M059J (cell line): ENCODE measurements around the gene APOB. TPM values are rescaled to one million over a fixed set of nuclear protein-coding genes. Genes with fewer than 3 reads are reported as not detected.

Experiments
- DNase-seq: peaks from one replicate; pipeline ENCODE4 v3.0.0-alpha.2; 2012; ENCODE audit warnings: low read depth
- total RNA-seq: library from RNA; depleted of rRNA; stranded (reverse); fragments of >200 nt; shearing (Covaris generic); gene quantifications from 2 replicates; pipeline ENCODE4 v1.2.3, GENCODE V29; 2014

The APOB gene
- total RNA-seq, 1 experiment from 2014 or later, result not detected

DNA sequence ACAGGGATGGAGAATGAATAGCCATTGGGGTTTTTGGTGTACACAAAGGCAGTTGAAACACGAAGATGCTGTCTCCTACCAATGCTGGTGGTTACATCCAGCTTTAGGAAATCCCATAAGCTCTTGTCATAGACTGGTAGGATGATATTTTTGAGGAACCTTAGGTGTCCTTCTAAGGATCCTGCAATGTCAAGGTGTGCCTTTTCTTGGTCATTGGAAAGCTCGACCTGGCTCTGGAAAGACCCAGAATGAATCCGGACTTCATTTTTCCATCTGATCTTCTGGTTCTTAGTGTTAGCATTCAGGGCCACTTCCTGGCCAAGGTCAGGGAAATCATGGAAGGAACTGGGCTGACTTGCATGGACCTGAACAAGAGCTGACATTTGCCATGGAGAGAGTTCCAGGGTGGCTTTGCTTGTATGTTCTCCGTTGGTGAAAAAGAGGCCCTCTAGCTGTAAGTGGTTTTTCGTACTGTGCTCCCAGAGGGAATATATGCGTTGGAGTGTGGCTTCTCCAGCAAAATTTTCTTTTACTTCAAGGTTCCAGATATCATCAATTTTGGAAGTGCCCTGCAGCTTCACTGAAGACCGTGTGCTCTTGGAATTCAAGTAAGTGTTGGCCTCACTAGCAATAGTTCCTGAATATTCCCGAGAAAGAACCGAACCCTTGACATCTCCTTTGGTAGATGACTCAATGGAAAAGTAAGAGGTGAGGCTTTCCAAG is 38.0 kb downstream of the APOB start:
- no peak for DNase-seq

DNA sequence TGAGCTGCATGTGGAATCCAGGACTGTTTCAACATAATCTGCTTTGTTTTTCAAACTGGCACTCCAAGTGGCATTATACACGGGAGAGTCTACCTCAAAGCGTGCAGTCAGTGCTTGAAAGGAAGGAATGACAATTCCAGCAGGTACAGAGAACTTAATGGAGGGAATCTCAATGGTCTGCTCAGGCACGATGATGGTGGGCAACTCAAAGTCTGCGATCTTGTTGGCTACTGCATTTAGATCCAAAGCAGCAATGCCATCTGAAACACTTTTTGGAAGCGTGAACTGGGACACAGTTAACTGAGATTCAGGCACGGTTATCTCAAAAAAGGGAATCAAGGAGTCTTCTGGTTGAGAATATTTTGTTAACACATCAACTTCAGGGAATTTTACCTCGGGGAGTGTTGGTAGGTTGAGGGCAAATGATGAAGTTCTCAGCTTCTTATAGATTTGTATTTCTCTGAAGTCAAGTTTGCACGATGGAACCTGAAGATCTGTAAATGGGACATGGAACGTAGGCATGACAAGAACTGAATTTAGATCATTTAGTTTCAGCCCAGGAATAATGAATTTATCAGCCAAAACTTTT is 38.7 kb downstream of the APOB start:
- DNase-seq, result no peak

DNA sequence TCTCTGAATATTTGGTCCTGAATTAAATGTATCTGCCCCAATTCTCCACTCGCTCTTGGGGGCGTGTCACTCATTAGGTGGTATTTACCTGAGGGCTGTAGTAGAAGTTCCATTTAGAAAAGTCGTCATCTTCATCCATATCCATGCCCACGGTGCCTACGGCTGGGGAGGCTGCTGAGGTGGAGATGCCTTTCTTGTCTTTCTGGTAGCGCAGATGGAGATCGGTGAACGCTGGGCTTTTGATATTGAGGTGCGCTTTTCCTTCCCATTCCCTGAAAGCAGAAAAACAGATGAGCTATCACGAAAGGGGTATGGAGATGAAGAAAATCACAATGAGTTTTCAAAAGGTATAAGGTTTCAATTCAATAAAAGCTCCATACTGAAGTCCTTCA is 39.7 kb downstream of the APOB start:
- no peak for DNase-seq

DNA sequence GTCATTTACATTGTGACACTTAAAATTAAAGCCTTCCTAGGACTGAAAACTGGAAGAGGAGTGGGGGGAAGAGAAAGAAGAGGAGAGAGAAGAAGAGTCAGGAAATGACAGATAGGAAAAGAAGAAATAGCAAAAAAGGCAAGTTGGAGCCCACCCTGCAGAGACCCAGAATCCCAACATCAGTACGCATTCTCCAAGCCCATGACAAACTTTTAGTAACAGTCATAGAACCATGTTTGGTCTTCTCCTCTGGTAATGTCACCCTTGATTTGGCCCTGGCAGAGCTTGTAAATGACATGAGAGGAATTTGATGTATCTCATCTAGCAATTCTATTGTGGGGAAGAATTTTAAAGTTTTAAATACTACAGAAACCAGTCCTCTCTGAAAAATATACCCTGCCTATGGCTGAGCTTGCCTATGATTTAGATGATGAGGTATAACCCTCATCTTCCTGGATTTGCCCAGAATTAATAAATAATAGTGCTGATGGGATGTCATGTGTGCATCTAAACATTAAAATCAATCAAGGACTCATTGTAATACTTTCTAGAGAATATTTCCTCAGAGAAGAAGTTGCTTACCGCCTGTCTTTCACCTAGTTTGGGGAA is 40.2 kb downstream of the APOB start:
- no peak for DNase-seq

DNA sequence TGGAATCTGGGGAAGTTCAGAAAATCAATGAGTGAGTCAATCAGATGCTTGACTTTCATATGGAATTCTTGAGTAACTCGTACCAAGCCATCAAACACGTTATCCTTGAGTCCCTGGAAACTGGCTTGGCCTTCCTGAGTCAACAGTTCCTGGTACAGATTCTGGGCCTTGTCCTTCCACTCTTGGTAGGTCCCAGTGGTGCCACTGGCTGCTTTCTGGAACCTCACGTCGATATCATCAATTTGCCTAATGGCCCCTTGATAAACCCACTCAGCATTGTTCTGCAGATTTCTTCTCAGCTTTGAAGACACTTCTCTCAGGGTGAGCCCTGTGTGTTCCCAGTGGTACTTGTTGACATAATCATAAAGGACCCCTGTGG is 41.1 kb downstream of the APOB start:
- no peak for DNase-seq

DNA sequence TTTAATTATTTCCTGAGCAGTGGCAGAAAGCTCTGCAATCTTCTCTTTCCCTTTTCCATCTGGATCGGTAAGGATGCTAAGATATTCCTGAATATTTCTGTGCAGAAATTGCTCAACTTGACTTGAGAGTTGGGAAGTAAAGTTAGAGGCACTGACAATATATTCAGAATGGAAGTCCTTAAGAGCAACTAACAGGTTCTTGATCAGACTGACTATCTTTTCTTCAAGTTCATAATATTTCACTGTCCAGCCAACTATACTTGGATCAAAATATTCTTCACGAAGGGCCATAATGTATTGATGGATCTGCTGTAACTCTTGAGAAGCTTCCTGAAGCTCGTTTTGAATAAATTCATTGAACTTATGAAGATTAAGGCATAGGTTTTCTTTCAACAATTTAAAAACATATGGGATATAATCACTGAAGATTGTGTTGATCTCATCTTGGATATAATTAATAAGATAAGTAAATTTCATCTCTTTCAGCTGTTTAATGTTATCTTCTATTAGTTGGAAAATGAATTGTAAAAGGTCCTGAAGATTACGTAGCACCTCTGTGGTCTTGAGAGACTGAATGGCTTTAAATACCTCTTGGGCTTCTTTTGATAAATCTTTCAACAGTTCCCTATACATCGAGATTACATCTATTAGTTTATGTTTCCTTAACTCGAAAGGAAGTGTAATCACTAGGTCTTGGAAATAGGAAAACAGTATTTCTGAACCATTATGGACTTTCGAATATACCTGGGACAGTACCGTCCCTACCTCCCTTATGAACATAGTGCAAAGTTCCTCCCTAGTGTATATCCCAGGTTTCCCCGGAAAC is 41.7 kb downstream of the APOB start:
- no peak for DNase-seq

DNA sequence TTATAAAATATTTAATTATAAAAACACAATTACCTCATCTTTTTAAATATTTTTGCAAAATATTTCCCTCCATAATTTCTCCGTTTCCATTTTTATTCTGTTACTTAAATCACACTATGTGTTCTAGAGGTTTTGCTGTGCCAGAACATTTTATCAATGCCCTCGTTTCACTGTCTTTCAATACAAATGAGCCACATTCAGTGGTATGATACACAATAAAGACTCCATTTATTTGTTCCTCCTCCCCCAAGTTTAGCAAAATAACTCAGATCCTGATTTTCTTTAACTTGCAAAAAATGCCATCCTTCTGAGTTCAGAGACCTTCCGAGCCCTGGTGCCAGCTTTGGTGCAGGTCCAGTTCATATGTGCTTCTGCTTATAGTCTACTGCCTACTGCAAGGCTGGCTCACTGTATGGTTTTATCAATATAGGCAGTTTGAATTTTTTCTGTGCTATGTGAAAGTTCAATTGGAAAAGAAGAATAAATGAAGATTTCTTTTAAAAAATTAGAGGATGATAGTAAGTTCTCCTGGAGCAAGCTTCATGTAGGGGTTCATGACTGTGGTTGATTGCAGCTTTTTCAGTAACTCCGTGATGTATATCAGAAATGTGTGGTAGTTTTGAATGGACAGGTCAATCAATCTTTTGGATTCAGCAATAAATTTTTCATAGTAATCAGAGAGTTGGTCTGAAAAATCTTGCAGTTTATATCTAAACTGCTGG is 42.5 kb downstream of the APOB start:
- no peak for DNase-seq

DNA sequence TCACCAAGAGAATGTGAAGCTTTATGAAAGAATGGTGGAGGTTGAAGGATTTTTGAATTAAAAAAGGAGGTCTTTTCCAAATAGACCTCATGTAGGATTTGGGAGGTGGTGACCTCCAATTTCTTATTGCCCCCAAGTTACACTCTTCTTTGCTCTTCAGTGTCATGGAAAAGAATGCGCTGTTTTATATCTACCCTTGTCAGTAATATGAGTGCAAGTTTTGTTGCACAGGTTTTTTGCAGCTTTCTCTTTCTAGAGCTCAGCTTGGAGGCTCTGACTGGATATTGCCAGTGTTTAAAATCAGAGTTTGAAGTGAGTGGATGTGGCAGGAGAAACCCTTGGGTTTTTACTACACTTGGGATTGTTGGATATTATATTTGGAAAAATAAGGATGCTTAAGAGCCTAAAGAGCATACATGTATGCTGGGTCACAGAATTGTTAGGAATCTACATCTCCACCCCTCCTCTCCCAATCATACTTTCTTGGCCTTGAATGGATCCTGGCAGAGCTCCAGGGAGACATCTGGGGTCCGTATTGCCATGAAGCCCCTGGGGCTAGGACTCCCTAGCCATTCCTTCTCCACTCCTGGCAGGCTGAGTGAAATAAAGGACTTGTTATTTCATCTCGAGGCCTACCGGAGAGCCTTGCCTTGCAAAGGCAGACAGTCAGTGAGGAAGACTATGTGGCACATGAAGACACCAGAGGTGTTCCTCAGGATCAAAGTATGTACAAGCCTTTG is 43.8 kb downstream of the APOB start:
- no peak for DNase-seq

DNA sequence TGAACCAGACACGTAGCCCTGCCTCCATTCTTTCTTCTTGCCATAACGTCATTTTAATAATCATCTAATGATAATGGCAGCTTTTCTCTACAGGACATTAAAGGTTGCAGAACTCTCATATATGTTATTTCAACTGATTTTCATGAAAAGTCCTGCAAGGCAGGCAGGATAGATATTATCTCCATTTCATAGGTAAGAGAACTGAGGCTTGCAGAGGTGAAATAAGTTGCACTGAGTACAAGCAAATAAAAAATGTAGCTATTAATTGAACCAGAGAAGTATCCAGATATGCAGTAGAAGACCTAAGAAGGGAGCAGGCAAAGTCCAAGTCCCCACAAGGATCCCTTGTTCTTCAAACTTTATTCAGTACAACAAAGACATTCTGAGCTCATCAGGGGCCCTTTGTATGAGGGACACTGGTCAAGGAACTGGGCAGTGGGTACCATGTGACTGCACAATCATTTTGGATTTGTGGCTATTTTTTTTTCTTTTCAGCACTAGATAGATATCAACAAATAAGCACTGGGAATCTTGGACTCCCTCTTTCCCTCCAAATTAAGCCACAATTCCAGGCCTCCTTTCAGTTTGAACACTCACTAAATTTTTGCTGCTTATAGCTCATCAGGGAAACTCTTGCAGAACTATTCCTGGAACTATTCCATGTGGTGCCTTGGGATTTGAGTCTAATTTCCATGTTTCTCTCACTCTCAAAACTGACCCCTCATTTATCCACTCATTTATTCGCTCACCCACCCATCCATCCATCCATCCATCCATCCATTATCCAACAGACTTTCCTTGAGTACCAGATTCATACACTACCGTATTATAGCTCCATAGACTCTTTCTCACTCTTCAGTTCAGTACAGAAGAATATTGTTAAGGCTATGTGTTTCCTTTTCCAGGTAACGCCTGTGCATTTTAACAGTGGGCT is 44.6 kb downstream of the APOB start:
- no peak for DNase-seq

DNA sequence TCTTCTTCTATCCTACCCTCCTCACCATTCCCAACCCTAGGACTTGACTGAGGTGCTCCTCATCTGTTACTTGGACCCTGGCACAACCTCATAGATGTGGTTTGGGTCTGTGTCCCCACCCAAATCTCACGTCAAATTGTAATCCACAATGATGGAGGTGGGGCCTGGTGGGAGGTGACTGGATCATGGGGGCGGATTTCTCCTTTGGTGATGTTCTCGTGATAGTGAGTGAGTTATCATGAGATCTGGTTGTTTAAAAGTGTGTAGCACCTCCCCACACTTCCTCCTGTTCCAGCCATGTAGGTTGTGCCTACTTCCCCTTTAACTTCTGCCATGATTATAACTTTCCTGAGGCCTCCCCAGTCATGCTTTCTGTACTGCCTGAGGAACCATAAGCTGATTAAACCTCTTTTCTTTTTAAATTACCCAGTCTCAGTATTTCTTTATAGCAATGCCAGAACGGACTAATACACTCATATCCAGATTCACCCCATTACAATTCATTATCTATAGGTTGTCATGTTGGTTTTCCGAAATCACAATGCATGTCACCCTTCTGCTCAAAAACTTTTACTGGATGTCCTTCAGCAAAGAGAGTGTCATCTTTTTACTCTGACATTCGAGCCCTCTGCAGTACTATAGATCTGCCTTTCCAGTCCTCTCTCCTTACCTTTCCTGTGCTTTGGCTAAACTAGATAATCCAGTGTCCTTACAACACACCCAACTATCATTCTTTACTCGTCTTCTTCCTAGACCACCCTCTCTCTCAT is 45.7 kb downstream of the APOB start:
- no peak for DNase-seq

DNA sequence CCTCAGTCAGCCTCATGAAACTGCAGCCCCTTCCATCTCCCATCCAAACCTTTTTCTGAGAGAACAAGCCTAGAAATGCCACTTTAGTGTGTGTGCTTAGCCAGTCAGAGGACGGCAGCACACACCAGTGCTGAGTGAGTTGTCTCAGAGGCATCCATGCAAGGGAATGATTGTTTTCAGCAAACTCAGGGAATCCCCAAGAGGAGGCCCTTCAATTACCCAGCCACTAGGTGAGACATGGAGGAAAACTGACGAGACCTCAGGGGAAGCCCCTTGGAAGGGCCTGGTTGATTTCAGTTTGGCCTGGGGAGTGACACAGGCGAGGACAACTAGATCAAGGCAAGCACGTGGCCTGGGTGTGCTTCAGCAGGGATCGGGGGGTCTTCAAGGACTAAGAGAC is 49.7 kb downstream of the APOB start:
- no peak for DNase-seq

DNA sequence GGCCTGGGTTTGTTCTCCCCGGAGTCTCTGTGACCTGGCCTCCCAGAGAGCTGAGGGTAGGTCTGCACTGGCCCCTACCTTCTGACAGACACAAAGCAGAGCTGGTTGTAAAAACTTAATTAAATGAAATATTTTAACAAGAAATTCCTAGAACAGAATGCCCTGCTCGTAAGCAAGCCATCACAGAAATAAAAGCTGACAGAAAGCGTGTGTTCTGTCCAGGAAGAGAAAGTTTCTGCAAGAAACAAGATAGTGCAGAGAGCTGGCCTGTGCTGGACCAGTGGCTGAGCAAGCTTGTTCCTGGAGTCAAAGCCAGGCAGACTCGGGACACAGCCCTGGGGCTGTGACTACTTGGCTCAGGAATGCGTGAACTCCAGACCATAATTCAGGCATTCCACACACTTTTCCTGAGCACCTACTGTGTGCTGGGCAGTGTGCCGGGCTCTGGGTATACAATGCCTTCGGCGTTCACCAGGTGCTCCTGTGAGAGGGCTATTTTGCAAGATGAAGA is 51.6 kb downstream of the APOB start:
- peak; percentile 58 for DNase-seq

DNA sequence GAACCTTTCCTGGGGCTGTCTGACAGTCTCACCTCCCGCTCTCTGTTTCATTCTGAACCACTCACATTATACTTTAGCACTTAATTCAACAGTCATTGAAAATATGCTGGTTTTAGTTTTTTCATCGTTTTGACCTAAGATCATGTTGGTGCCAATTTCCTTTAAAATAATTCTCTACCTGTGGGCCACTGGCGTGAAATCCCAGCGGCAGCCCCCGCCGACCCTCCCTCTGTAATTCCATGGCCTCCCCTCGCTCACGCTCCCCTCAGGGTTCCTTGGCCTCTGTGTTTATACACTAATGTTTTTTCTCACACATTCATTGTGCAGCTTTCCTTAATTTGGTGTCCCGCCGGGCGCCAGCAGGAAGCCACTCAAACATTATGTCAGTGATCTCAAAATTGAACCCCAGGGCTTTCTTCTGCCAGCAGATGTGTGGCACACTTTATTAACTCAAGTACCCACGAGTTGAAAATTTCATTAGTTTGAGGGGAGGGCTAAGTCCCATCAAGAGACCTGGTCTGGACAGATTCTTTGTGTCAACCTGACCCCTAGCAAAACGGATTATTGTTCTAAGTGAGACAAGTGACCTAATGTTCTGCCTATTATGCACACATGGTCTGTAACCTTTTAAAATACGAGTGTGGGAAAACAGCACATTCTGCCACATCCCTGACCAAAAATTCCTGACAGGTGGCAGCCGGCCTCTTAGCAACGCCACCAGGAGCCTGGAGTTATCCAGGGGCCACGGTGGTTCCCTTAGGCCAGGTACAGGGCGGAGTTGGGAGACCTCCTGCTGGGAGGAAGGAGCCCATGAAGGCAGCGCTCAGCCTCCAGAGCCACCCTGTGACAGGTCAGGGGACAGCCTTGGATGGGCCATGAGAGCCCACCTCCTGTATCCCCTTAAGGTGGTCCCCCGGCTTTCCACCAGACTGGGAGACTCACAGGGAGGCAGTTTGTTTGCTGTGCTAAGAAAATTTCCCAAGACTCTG is 53.1 kb downstream of the APOB start:
- no peak for DNase-seq

DNA sequence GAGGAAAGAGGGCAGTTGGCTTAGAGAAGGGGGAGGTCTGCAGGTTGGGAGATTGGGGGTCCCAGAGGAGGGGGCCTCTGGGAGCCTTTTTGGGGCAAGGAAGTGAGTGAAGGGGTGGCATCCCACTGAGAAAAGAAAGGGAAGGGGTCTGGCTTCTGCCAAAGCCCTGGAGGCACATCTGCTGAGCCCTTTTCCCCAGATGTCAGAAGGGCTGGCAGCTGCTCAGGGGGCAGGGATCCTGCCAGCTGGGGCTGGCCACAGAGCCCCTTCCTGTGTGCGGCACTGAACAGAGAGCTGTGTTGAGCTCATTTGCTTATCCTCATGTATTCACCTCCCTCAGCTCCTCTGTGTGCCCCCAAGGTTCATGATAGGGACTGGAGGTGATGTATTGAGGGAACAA is 54.5 kb downstream of the APOB start:
- no peak for DNase-seq

DNA sequence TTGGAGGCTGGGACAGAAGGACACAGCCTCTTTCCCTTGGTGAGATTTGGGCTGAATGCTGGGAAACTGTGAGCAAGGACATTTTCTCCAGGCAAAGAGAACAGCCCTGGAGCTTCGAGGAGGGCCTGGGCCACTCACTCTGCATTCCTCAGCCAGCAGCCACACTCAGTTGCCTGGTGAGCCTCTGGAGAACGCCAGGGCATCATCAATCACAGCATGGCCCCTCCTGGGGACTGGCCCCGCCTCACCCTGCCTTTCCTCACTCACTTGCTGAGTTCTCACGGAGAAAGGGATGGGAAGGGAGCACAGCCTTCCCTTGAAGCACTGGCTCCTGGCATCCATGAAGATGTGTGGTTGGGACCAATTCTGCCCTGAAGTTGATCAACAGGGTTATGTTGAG is 55.0 kb downstream of the APOB start:
- DNase-seq, result no peak

DNA sequence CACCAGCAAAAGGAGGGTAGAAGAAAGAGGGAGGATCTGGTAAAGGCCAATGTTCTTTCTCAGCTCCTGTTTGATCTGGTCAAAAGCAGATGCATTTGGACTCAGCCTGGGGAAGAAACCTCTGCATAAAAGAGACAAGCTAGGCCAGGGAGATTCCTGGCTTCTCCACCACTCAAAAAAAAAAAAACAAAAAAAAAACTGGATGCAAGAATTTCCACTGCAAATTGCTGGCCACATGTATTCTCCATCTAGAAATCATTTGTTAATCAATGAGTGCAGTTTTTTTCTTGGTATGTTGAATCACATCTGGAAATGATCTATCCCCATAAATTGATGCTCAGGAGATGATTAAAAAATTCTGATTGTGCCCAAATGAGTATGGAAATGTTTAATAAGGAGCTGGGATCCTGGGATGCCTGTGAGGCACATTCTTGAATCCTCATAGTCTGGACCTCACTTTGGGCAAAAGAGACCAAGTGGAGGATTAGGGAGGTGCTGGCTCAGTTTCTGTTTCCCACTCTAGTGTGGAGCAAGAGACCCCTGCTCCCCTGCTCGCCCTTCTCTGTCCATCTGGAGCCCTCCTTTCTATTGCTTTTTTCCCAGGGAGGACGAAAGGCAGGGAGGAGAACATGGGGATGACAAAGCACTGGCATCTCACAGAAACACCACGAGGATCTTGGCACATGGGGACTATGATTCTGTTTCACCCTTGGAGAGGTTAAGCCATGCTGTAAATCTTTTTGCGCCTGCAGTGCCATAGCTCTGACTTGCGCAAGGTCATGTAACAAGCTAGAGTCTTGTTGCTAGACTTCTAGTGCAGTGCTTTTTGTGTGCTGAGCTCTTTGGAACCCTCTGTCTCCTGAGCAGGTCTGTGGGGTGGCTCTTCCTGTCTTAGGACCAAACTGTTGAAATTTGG is 57.6 kb downstream of the APOB start:
- DNase-seq, result no peak

DNA sequence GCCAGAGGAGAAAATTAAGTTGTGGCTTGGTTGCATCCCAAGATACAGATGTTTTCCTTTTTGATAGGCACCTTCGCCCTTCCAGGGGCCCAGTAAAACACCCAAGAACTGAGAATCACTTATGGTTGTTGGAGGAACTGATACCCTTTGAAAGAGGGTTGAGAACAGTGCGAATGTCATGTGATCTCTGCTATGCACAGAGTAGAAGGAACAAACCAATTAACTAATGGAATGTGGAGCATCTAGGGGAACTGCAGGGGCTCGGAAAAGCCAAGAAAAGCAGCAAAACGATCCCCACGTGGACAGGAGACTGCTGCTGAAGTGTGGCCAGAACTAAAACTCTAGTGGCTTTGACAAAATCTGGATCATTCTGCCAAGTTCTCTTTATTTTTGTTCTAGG is 58.8 kb downstream of the APOB start:
- no peak for DNase-seq
